CD4-positive, alpha-beta T cell treated with Interleukin-6 at 100 ng/mL for 8 hours (primary cell): Measurements from ENCODE around the gene PRKD2.
"Not testable (repeated sequence)": the region's sequence is repeated elsewhere in the genome, so short reads cannot be mapped to it uniquely, and the experiment has no call there.

Experiments used
- DNase-seq: peaks from one replicate; pipeline ENCODE4 v3.0.0-alpha.2; 2020; ENCODE audit warnings: mixed read lengths, low spot score

The PRKD2 gene

DNA sequence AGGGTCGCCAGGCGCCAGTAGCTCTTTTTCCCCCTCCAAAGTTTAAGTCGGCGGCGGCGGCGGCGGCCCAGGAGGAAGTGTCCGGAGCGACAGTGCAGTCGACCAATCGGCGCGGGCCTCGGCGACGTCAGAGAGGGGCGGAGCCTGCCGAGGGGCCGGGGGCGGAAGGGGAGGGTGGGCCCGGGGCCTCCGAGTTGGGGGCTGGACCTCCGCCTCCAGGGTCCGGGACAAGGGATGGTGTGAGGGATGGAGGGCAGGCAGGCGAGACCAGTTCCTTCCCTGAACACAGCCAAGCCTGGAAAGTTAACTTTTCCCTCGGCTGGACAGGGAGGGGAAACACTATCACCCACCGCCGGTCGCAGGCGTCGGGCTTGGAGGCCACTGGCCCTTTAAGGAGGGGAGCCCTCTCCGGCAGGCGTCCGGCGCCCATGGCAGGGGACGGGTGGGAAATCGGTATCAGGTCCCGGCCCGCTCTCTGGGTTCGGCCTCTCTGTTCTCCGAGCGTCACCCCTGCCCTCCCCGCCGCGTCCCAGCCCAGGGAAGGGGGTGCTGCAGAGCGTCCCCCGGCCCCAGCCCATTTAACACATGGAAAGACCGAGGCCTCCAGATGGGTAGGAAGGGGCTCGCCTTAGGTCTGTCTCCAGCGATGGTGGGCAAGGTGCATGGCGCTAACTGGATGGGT lies at the start of gene PRKD2:
Gene PRKD2, minus strand, starts transcription at position 81 of the 682 bp plus-strand sequence. CDS start 744 bp downstream, outside the sequence.
- DNase-seq, result peak; percentile 81

DNA sequence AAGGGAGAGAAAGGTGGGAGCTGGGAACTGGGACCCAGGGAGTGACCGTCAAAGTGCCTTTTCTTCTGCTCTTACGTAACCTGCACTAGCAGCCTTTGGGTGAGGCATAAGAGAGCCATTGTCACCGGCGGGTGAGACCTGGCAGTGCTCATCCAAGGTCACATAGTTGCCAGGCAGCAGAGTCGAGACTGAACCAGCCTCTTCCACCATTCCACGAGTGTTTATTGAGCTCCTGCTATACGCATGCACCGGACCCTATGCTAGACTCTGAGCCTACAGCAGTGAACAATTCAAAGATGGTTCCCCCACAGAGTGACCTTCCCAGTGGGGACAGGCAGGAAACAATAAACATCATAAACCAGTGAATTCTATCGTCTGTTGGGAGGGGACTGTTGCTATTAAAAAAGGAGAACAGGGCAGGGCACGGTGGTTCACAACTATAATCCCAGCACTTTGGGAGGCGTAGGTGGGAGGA lies 47.9 kb upstream of the PRKD2 start:
- no peak for DNase-seq

DNA sequence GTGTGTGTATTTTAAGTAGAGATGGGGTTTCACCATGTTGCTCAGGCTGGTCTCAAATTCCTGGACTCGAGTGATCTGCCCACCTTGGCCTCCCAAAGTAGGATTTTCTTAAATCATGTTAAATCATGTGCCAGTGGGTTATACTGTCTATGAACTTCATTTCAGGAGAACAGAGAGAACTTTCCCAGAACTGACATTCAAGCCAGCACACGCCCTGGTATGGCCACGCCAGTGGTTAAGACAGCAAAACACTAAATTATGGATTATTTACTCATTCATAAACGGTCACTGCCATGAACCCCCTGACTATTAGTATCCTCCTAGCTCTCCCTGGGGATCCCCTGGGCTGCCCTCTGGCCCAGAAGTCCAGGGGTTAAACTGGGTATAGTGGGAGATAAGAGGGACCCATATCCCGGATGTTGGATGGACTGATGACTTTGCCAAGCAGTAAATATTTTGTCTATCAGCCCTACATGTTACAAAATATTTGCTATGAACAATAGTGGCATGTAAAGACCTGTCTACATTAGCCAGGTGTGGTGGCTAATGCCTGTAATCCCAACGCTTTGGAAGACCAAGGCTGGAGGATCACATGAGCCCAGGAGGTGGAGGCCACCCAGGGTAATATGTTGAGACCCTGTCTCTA lies 45.5 kb upstream of the PRKD2 start:
- DNase-seq, result no peak

DNA sequence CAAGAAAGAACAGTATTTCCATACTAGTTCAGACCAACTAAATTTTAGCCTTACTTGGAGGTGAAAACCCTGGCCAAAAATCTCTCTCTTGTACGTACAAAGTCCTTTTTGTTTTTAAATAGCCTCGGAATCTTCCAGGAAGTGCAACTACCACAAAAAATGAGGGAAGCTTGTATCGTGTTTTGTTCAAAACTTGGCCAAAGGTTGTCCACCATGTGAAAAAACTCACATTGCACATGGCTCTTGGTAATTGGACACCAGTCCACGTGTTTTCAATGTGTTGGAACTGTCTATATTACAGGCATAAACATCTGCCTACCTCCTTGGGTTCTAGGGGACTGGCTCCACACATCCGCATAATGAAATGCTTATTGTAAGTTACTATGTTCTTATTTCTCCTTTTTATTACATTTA lies 44.5 kb upstream of the PRKD2 start:
- no peak for DNase-seq

DNA sequence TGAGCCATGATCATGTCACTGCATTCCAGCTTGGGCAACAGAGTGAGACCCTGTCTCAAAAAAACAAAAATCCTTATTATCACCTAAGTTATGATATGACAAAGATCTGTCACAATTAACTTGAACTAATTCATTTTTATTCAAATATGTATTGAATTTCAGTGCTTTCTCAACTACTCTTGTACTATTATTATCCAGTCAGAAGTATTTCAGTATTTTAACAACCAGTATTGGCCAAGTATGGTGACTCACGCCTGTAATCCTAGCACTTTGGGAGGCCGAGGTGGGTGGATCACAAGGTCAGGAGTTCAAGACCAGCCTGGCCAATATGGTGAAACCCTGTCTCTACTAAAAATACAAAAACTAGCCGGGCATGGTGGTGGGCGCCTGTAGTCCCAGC lies 44.0 kb upstream of the PRKD2 start:
- not testable (repeated sequence) for DNase-seq

DNA sequence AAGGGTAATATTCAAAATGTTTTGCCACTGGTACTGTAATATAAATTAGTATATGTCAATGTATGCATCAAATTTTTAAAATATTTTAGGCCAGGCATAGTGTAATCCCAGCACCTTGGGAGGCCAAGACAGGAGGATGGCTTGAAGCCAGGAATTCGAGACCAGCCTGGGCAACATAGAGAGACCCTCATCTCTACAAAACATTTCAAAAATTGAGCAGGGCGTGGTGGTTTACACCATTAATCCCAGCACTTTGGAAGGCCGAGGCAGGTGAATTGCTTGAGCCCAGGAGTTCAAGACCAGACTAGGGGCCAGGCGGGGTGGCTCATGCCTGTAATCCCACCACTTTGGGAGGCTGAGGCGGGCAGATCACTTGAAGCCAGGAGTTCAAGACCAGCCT lies 43.4 kb upstream of the PRKD2 start:
- DNase-seq, result no peak

DNA sequence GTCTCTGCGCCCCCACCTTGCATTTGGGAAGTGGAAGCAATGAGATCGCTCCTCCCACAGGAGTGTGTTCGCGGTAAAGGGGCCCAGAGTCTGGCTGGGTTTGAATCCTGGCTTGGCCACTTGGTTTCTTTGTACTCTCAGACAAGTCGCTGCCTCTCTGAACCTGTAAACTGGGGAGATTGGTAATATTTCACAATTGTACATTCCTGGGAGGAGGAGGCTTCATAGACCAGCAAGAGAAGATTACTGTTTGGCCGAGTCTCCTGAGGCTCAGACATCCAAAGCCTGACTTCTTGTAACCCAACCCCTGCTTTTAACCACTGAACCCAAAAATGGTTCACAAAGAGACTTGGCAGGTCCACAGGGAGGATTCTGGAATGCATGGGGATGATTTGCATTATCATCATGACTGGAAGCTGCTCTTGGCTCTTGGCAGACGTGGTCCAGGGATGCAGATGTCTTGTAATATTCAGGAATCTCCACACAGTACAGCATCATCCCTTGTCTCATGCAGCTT lies 43.0 kb upstream of the PRKD2 start:
- no peak for DNase-seq

DNA sequence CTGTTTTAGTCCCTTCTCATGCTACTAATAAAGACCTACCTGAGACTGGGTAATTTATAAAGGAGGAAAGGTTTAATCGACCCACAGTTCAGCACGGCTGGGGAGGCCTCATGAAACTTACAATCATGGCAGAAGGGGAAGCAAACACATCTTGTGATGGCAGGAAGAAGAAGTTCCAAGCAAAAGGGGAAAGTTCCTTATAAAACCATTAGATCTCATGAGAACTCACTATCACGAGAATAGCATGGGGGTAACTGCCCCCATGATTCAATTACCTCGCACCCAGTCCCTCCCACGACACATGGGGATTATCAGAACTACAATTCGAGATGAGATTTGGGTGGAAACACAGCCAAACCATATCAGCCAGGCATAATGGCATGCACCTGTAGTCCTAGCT lies 42.3 kb upstream of the PRKD2 start:
- no peak for DNase-seq

DNA sequence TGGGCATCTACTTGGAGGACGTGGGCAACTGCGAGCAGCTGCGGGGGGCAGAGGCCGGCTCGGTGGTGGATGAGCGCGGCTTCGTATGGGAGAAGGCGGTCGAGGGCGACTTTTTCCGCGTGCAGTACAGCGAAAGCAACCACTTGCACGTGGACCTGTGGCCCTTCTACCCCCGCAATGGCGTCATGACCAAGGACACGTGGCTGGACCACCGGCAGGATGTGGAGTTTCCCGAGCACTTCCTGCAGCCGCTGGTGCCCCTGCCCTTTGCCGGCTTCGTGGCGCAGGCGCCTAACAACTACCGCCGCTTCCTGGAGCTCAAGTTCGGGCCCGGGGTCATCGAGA lies 39.6 kb upstream of the PRKD2 start:
- no peak for DNase-seq

DNA sequence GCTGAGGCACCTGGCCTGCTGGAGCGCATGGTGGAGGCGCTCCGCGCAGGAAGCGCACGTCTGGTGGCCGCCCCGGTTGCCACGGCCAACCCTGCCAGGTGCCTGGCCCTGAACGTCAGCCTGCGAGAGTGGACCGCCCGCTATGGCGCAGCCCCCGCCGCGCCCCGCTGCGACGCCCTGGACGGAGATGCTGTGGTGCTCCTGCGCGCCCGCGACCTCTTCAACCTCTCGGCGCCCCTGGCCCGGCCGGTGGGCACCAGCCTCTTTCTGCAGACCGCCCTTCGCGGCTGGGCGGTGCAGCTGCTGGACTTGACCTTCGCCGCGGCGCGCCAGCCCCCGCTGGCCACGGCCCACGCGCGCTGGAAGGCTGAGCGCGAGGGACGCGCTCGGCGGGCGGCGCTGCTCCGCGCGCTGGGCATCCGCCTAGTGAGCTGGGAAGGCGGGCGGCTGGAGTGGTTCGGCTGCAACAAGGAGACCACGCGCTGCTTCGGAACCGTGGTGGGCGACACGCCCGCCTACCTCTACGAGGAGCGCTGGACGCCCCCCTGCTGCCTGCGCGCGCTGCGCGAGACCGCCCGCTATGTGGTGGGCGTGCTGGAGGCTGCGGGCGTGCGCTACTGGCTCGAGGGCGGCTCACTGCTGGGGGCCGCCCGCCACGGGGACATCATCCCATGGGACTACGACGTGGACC lies 39.1 kb upstream of the PRKD2 start:
- DNase-seq, result no peak

DNA sequence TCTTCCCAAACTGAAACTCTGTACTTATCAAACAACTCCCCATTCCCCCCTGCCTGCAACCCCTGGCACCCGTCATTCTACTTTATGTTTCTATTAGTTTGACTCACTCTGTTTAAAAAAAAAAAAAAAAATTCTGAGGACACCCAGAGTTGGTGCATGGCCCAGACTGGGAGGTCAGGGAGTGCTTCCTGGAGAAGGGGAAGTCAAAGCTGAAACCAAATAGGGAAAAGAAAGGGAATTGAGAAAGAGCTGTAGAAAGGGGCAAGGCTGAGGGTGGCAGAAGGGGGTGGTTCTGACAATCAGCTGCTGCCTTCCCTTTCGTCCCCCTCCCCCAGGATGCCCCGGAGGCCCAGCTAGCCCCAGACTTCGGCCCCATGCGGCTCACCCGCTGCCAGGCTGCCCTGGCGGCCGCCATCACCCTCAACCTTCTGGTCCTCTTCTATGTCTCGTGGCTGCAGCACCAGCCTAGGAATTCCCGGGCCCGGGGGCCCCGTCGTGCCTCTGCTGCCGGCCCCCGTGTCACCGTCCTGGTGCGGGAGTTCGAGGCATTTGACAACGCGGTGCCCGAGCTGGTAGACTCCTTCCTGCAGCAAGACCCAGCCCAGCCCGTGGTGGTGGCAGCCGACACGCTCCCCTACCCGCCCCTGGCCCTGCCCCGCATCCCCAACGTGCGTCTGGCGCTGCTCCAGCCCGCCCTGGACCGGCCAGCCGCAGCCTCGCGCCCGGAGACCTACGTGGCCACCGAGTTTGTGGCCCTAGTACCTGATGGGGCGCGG lies 38.4 kb upstream of the PRKD2 start:
- no peak for DNase-seq

DNA sequence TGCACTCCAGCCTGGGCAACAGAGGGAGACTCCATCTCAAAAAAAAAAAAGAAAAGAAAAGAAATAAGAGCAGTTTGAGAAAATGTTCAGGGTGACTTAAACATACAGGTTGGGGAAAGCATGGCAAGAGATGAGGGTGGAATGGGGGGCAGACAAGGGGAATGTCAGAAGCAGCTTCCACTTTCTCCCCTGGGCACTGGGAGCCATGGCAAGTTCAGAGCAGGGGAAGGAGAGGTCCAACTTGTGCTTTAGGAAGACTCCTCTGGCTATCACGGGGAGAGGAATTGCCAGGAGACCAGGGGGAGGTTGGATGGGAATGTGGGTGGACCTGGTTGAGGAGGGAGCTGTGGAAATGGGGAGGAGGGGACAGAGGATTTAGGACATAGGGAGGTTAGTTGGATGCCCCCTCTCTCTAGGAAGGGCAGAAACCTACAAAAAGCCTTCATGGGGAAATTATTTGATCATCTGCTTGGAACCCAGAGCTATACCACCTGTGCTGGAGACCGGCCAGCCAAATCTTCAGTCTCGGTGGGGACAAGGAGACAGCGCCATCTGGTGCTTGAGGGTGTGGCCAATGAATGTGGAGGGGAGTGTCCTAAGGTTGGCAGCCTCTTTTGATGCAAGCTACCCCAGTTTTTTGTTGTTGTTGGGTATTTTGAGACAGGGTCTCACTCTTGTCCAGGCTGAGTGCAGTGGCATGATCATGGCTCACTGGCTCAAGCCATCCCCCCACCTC lies 36.7 kb upstream of the PRKD2 start:
- peak; percentile 61 for DNase-seq

DNA sequence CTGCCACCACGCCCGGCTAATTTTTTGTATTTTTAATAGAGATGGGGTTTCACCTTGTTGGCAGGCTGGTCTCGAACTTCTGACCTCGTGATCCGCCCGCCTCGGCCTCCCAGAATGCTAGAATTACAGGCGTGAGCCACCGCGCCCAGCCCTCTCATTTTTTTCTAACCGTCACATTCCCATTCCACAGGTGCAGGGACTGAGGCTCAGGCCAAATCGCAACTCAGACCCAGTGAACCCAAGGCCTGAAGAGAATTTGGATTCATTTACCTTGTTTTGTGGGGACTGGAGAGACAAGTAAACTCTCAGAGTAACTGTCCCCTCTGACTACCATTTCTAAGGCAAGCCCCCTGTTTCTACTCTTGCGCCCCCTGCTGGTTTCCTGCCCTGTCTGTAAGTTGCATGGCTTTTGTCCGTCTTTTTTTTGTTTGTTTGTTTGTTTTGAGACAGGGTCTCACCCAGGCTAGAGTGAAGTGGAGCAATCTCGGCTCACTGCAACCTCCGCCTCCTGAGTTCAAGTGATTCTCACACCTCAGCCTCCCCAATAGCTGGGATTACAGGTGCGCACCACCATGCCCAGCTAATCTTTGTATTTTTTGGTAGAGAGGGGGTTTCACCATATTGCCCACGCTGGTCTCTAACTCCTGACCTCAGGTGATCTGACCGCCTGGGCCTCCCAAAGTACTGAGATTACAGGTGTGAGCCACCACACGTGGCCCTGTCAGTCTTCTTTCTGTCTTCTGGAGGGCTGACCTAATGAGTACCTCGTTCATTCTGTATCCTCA lies 31.6 kb upstream of the PRKD2 start:
- DNase-seq, result peak; percentile 66

DNA sequence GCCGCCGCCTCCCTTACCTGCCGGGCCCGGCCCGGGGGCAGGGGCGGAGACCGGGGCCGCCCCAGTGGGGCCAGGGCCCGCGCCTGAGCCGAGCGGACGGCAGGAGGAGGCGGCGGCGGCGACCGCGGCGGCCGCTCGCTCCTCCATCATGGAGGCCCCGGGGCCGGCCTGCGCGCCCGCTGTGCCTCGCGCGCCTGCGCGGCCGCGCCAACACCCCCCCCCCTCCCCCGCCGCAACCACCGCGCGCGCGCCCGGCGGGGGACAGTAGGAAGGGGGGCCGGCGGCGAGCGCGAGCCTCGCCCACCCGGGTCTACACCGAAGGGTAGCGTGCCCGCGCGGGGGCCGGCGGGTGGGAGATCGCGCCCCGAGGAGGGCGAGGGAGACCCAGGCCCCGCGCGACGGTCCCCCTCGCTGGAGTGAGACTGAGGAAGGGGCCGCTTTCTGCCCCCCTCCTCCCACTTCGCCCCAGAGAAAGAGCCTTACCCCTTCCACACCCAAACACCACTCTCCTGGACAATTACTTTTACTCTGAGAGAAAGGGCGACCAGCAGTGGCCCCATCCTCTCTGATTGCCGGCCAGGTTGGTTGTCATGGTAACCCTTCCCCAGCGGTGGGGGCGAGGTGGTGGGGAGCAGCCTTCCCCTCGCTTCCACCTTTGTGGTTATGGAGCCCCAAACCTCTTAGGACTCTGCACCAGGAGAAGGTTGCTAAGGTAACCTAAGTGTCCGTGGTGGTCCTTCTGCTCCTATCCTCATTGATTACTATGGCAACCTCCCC lies 29.6 kb upstream of the PRKD2 start, which contains the start of gene STRN4:
Gene STRN4, minus strand, starts transcription at position 170 of the 777 bp plus-strand sequence. Its CDS starts 20 bp downstream, at position 150.
- peak; percentile 52 for DNase-seq

DNA sequence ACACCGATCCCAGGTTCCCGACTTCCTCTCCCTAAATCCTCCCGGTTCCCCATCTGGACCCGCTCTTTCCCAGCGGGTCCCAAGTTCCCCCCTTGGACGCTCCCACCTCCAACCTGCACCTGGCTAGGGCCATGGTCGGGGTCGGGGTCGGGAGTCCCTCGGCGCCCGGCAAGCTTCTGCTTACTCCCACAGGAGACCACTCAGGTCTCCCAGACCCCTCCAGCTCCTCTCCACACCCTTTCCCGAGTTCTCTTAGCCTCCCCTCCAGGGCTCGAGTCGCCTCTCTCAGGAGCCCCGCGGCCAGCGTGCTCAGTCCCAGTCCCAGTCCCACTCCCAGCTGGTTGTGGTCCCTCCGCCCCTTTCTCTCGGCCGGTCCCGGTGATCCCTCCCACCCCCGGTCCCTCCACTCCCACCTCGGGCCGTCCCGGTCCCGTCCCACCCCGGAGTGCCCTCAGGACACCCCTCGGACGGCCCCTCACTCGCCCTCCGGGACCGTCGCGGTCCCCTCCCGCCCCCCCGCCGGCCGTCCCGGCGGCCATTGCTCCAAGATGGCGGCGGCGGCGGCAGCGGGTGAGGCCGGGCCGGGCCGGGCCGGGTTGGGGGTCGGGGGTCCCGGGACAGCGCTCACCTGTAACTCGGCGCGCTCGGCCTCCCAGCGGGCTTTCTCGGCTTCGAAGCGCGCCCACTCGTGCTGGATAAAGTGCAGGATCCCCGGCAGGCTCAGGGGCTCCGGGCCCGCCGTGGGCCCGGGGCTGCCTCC lies 28.8 kb upstream of the PRKD2 start, which contains the start of gene FKRP:
Gene FKRP, plus strand, starts transcription at position 537 of the 760 bp plus-strand sequence. CDS start 9,394 bp downstream, outside the sequence.
- DNase-seq, result no peak

DNA sequence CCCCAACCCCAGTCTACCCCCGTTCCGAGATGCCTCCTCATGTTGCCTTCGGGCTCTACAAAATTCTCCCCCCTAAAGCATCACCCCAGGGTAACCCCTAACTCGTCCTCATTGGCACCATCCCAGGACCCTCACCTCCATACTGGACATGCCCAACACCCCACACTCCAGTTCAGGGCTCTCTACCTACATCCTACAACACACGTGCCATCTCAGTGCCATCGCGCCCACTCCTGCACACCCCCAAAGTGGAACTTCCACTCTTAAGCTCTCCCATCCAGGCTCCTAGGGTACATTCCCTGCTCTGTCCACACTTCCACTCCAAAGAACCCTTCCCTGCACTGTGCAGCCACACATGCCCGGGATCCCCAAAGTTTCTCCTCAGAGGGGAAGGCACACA lies 28.1 kb upstream of the PRKD2 start:
- DNase-seq, result no peak

DNA sequence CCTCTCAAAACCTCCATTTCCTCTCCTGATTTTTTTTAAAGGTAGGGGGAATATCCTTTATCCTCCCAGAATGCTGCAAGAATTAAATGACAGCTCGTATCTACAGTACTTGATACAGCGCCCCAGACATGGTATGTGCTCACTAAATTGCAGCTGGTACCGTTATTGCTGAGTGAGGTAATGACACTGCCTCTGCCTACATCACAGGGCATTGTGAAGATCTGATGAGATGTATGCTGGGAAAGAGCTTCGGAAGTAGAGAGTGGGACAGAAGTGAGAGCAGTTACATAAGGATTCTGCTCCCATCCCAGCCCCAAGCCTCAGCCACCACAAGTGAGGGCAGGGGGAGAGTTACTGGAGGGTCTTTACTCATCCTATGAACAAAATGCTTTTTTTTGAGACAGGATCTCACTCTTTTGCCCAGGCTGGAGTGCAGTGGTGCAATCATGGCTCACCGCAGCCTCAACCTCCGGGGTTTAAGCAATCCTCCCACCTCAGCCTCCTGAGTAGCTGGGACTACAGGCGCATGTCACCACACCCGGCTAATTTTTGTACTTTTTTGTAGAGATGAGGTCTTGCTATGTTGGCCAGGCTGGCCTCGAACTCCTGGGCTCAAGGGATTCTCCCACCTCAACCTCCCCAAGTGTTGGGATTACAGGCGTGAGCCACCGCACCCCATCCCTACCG lies 27.2 kb upstream of the PRKD2 start:
- DNase-seq, result no peak

DNA sequence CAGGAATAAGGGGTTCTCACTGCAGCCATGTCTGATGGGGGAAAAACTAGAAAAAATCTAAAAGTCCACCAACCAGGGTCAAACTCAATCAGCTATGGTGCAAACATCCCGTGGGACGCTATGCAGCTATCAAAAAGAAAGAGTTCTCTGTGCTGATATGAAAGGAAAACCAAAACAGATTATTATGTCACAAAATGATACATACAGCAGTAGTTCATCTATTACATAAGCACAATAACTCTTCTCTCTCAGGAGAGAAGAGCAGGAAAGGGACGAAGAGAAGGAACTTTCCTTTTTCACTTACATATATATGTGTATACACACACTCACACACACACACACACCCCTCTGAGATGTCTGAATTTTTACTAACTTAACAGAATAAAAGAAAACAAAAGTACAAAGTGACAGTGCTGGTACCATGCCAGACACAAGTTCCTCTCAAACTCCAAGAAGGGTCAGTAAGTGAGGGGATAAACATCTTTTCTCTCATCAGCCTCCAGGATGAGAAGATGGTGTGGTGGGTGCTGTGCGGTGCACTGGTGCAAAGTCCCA lies 26.1 kb upstream of the PRKD2 start:
- no peak for DNase-seq
